HEK293 (cell line): ENCODE data around the gene COPA.
A peak's percentile ranks its signal among the peaks of the same experiment; 100 is the strongest.

ENCODE experiments used
- CTCF ChIA-PET: fragments of 350-600 bp; formaldehyde crosslinking; extraction: SDS; loops from one replicate; lab custom pipeline; 2021; ENCODE audit warnings: antibody characterized with exemption; lab: Yijun Ruan, JAX
- POLR2A ChIA-PET: fragments of 300-600 bp; formaldehyde crosslinking; extraction: SDS; loops from one replicate; lab custom pipeline; 2020; ENCODE audit warnings: antibody characterized with exemption, inconsistent platforms; lab: Yijun Ruan, JAX
- H3K27ac ChIP-seq: fragments of 200-500 bp; sonication (Bioruptor generic); 2 replicates; pipeline ENCODE4 v1.5.1; 2014; ENCODE audit warnings: low read depth, low read length, control low read depth, inconsistent platforms; ENCODE audit errors: extremely low read depth
- H3K36me3 ChIP-seq, 2 experiments: fragments of 200-500 bp in 1 of 2; sonication (Bioruptor generic) in 1 of 2; 1 replicate in 1 of 2; 2 replicates in 1 of 2; pipeline ENCODE4 v1.5.1; 2014 to 2017; ENCODE audit warnings: inconsistent platforms in 2 of 2, low read length in 2 of 2; ENCODE audit not compliant: control insufficient read depth in 2 of 2, insufficient read depth in 1 of 2
- H3K4me1 ChIP-seq: fragments of 200-500 bp; sonication (Bioruptor generic); 2 replicates; pipeline ENCODE4 v1.5.1; 2014; ENCODE audit warnings: mild to moderate bottlenecking, low read length, inconsistent platforms; ENCODE audit not compliant: control insufficient read depth, insufficient read depth
- H3K4me3 ChIP-seq: 2 replicates; pipeline ENCODE4 v1.5.1; 2011; ENCODE audit warnings: low read depth, mild to moderate bottlenecking, control low read depth, low read length, moderate library complexity
- H3K9me3 ChIP-seq: fragments of 200-500 bp; sonication (Bioruptor generic); 2 replicates; pipeline ENCODE4 v1.5.1; 2014; ENCODE audit warnings: low read depth, low read length, inconsistent platforms; ENCODE audit not compliant: control insufficient read depth, insufficient read depth
- ATF2 ChIP-seq: fragments of 450-650 bp; formaldehyde crosslinking; IDR thresholded peaks from 2 replicates; pipeline ENCODE4 v1.5.1; 2016; ENCODE audit warnings: missing biosample characterization, missing genetic modification characterization, low read depth
- FEZF1 ChIP-seq: fragments of 450-650 bp; formaldehyde crosslinking; IDR thresholded peaks from 2 replicates; pipeline ENCODE4 v1.5.1; 2016; ENCODE audit warnings: missing biosample characterization, missing genetic modification characterization
- IKZF3 ChIP-seq: fragments of 450-650 bp; IDR thresholded peaks from 2 replicates; pipeline ENCODE4 v1.5.0; 2018; ENCODE audit warnings: missing biosample characterization, mild to moderate bottlenecking, missing genetic modification characterization, moderate library complexity
- KLF16 ChIP-seq: fragments of 450-650 bp; formaldehyde crosslinking; IDR thresholded peaks from 2 replicates; pipeline ENCODE4 v1.5.1; 2017; ENCODE audit warnings: missing biosample characterization, missing genetic modification characterization
- KLF8 ChIP-seq: fragments of 450-650 bp; formaldehyde crosslinking; IDR thresholded peaks from 2 replicates; pipeline ENCODE4 v1.5.1; 2016; ENCODE audit warnings: missing biosample characterization, missing genetic modification characterization
- OSR2 ChIP-seq: fragments of 450-650 bp; formaldehyde crosslinking; IDR thresholded peaks from 2 replicates; pipeline ENCODE4 v1.5.1; 2016; ENCODE audit warnings: missing biosample characterization, missing genetic modification characterization
- OVOL3 ChIP-seq: fragments of 450-650 bp; formaldehyde crosslinking; IDR thresholded peaks from 2 replicates; pipeline ENCODE4 v1.5.1; 2016; ENCODE audit warnings: missing biosample characterization, missing genetic modification characterization
- SCRT2 ChIP-seq: fragments of 450-650 bp; formaldehyde crosslinking; IDR thresholded peaks from 2 replicates; pipeline ENCODE4 v1.5.1; 2016; ENCODE audit warnings: missing biosample characterization, missing genetic modification characterization
- TCF7L2 ChIP-seq: IDR thresholded peaks from 2 replicates; pipeline ENCODE4 v1.6.1; 2011; ENCODE audit warnings: low read depth, mild to moderate bottlenecking, inconsistent platforms, low read length, moderate library complexity, borderline replicate concordance
- WT1 ChIP-seq: fragments of 450-650 bp; formaldehyde crosslinking; IDR thresholded peaks from 2 replicates; pipeline ENCODE4 v1.5.1; 2016; ENCODE audit warnings: missing biosample characterization, missing genetic modification characterization
- ZBTB10 ChIP-seq: fragments of 450-650 bp; formaldehyde crosslinking; IDR thresholded peaks from 2 replicates; pipeline ENCODE4 v1.5.1; 2016; ENCODE audit warnings: missing biosample characterization, missing genetic modification characterization
- ZBTB20 ChIP-seq: fragments of 450-650 bp; formaldehyde crosslinking; IDR thresholded peaks from 2 replicates; pipeline ENCODE4 v1.5.1; 2016; ENCODE audit warnings: missing biosample characterization, missing genetic modification characterization
- ZBTB48 ChIP-seq: fragments of 450-650 bp; formaldehyde crosslinking; IDR thresholded peaks from 2 replicates; pipeline ENCODE4 v1.5.1; 2016; ENCODE audit warnings: missing biosample characterization, missing genetic modification characterization
- ZFP41 ChIP-seq: fragments of 450-650 bp; formaldehyde crosslinking; IDR thresholded peaks from 2 replicates; pipeline ENCODE4 v1.5.1; 2016; ENCODE audit warnings: missing biosample characterization, missing genetic modification characterization, borderline replicate concordance
- ZNF169 ChIP-seq: fragments of 450-650 bp; formaldehyde crosslinking; IDR thresholded peaks from 2 replicates; pipeline ENCODE4 v1.5.1; 2016; ENCODE audit warnings: missing biosample characterization, missing genetic modification characterization
- ZNF18 ChIP-seq: fragments of 450-650 bp; formaldehyde crosslinking; IDR thresholded peaks from 2 replicates; pipeline ENCODE4 v1.5.1; 2016; ENCODE audit warnings: missing biosample characterization, missing genetic modification characterization
- ZNF2 ChIP-seq: fragments of 450-650 bp; formaldehyde crosslinking; IDR thresholded peaks from 2 replicates; pipeline ENCODE4 v1.5.1; 2016; ENCODE audit warnings: missing biosample characterization, missing genetic modification characterization
- ZNF211 ChIP-seq: fragments of 450-650 bp; formaldehyde crosslinking; IDR thresholded peaks from 2 replicates; pipeline ENCODE4 v1.5.1; 2016; ENCODE audit warnings: low read depth, missing biosample characterization, missing genetic modification characterization
- ZNF223 ChIP-seq: fragments of 450-650 bp; formaldehyde crosslinking; IDR thresholded peaks from 2 replicates; pipeline ENCODE4 v1.5.1; 2016; ENCODE audit warnings: missing biosample characterization, missing genetic modification characterization
- ZNF416 ChIP-seq: fragments of 450-650 bp; formaldehyde crosslinking; IDR thresholded peaks from 2 replicates; pipeline ENCODE4 v1.5.1; 2016; ENCODE audit warnings: missing biosample characterization, missing genetic modification characterization
- ZNF521 ChIP-seq: fragments of 450-650 bp; formaldehyde crosslinking; IDR thresholded peaks from 2 replicates; pipeline ENCODE4 v1.5.1; 2017; ENCODE audit warnings: missing biosample characterization, mild to moderate bottlenecking, missing genetic modification characterization
- ZNF548 ChIP-seq: fragments of 450-650 bp; formaldehyde crosslinking; IDR thresholded peaks from 2 replicates; pipeline ENCODE4 v1.5.1; 2016; ENCODE audit warnings: missing biosample characterization, missing genetic modification characterization
- ZNF555 ChIP-seq: fragments of 450-650 bp; formaldehyde crosslinking; conservative IDR thresholded peaks from 2 replicates; pipeline ENCODE4 v1.5.1; 2017; ENCODE audit warnings: missing biosample characterization, mild to moderate bottlenecking, missing genetic modification characterization, inconsistent platforms
- ZNF561 ChIP-seq: fragments of 450-650 bp; IDR thresholded peaks from 2 replicates; pipeline ENCODE4 v1.5.1; 2018; ENCODE audit warnings: missing biosample characterization, missing genetic modification characterization, borderline replicate concordance
- ZNF585B ChIP-seq: fragments of 450-650 bp; formaldehyde crosslinking; IDR thresholded peaks from 2 replicates; pipeline ENCODE4 v1.5.1; 2016; ENCODE audit warnings: missing biosample characterization, missing genetic modification characterization
- ZNF600 ChIP-seq: fragments of 450-650 bp; formaldehyde crosslinking; IDR thresholded peaks from 2 replicates; pipeline ENCODE4 v1.5.1; 2016; ENCODE audit warnings: missing biosample characterization, missing genetic modification characterization
- ZNF621 ChIP-seq: fragments of 450-650 bp; formaldehyde crosslinking; IDR thresholded peaks from 2 replicates; pipeline ENCODE4 v1.5.1; 2017; ENCODE audit warnings: missing biosample characterization, missing genetic modification characterization
- ZNF623 ChIP-seq: fragments of 450-650 bp; formaldehyde crosslinking; IDR thresholded peaks from 2 replicates; pipeline ENCODE4 v1.5.1; 2016; ENCODE audit warnings: missing biosample characterization, missing genetic modification characterization
- ZNF658 ChIP-seq: fragments of 450-650 bp; formaldehyde crosslinking; IDR thresholded peaks from 2 replicates; pipeline ENCODE4; 2016; ENCODE audit warnings: missing biosample characterization, missing genetic modification characterization
- ZNF660 ChIP-seq: fragments of 450-650 bp; IDR thresholded peaks from 2 replicates; pipeline ENCODE4 v1.5.1; 2018; ENCODE audit warnings: missing biosample characterization, mild to moderate bottlenecking, missing genetic modification characterization
- ZNF701 ChIP-seq: fragments of 450-650 bp; formaldehyde crosslinking; IDR thresholded peaks from 2 replicates; pipeline ENCODE4 v1.5.1; 2016; ENCODE audit warnings: missing biosample characterization, missing genetic modification characterization
- ZNF792 ChIP-seq: fragments of 450-650 bp; formaldehyde crosslinking; IDR thresholded peaks from 2 replicates; pipeline ENCODE4 v1.5.1; 2016; ENCODE audit warnings: missing biosample characterization, missing genetic modification characterization
- ZSCAN23 ChIP-seq: fragments of 450-650 bp; formaldehyde crosslinking; IDR thresholded peaks from 2 replicates; pipeline ENCODE4 v1.5.1; 2016; ENCODE audit warnings: missing biosample characterization, missing genetic modification characterization
- ZSCAN4 ChIP-seq: fragments of 450-650 bp; formaldehyde crosslinking; IDR thresholded peaks from 2 replicates; pipeline ENCODE4 v1.5.1; 2017; ENCODE audit warnings: missing biosample characterization, missing genetic modification characterization

The COPA gene

GRCh38 chr1:160251687-160252526, 91.1 kb downstream of the COPA start:
- CTCF ChIA-PET, result interaction anchor here (0.6 to 7.3 kb wide), 62 partner anchors 9 to 1120 kb away, joined by 3 to 144 read pairs (median 5); partner anchors contain the start of genes ATP1A4, CASQ1, IGSF8 and KCNJ9
- Histone ChIP-seq H3K4me1 (peaks cover 10% of the 10 kb centered on the region; the same call in 1 of the 2 replicates), H3K9me3 (no peaks in the 10 kb centered on the region), H3K4me3 (no peak overlapping the region), H3K27ac (no peak overlapping the region), H3K36me3 (peaks cover 20 to 21% of the 10 kb centered on the region in 2 experiments)
- POLR2A ChIA-PET, result interaction anchor here (0.7 to 1.7 kb wide), 10 partner anchors 8 to 153 kb away, joined by 3 to 8 read pairs (median 4); partner anchors contain the start of genes DCAF8, IGSF8 and PEX19
- TF ChIP-seq ATF2 (tag by site-specific recombination) (no peak), ZNF623 (tag by site-specific recombination) (no peak), ZNF18 (tag by site-specific recombination) (no peak), ZNF548 (tag by site-specific recombination) (no peak), ZSCAN23 (tag by site-specific recombination) (no peak), ZNF169 (tag by site-specific recombination) (no peak), ZNF585B (tag by site-specific recombination) (no peak), KLF8 (tag by site-specific recombination) (no peak), ZNF561 (tag by site-specific recombination) (no peak), ZNF521 (tag by site-specific recombination) (no peak), OSR2 (tag by site-specific recombination) (no peak), TCF7L2 (no peak), ZBTB48 (tag by site-specific recombination) (no peak), ZNF660 (tag by site-specific recombination) (peak; percentile 85), ZNF621 (no peak), ZNF658 (tag by site-specific recombination) (no peak), ZNF555 (no peak), ZNF701 (tag by site-specific recombination) (no peak), FEZF1 (no peak), ZNF2 (peak; percentile 75; the same call in 1 of the 2 replicates), SCRT2 (tag by site-specific recombination) (peak; percentile 70), ZFP41 (tag by site-specific recombination) (no peak), ZBTB10 (tag by site-specific recombination) (no peak), WT1 (no peak), KLF16 (tag by site-specific recombination) (no peak), ZNF416 (tag by site-specific recombination) (no peak), ZBTB20 (tag by site-specific recombination) (no peak), ZSCAN4 (tag by site-specific recombination) (no peak), ZNF211 (tag by site-specific recombination) (no peak), IKZF3 (tag by site-specific recombination) (0 out of 2 replicates have a peak, but pooled peaks have one; percentile 42), ZNF223 (tag by site-specific recombination) (no peak), ZNF600 (tag by site-specific recombination) (no peak), ZNF792 (tag by site-specific recombination) (no peak), OVOL3 (no peak)
